PFSK-1 (cell line): Measurements from ENCODE around the gene GOLPH3.

ENCODE experiments used
- FOXP2 ChIP-seq: optimal IDR thresholded peaks from 2 replicates; pipeline ENCODE3; 2011; ENCODE audit warnings: borderline replicate concordance, control low read depth, inconsistent platforms; ENCODE audit not compliant: insufficient read depth; ENCODE audit errors: extremely low read length, extremely low read depth
- POLR2AphosphoS5 ChIP-seq: IDR thresholded peaks from 2 replicates; pipeline ENCODE4 v1.6.1; 2012; ENCODE audit warnings: low read depth, mild to moderate bottlenecking, control low read depth, low read length, moderate library complexity
- SIN3A ChIP-seq: IDR thresholded peaks from 2 replicates; pipeline ENCODE4 v1.6.1; 2012; ENCODE audit warnings: mild to moderate bottlenecking, low read length, moderate library complexity, borderline replicate concordance; ENCODE audit not compliant: insufficient read depth
- TAF1 ChIP-seq: IDR thresholded peaks from 2 replicates; pipeline ENCODE4 v1.6.1; 2012; ENCODE audit warnings: low read length, control low read depth, borderline replicate concordance; ENCODE audit not compliant: insufficient read depth
- TF ChIP-seq, protein P1 (sequence below), 2 experiments: IDR thresholded peaks; 2 replicates each; pipeline versions ENCODE4 v1.6.1 to v1.8.0; 2011 to 2012; ENCODE audit warnings: low read depth in 2 of 2, low read length in 2 of 2, control low read depth in 1 of 2, inconsistent platforms in 1 of 2, mild to moderate bottlenecking in 1 of 2, moderate library complexity in 1 of 2; ENCODE audit not compliant: insufficient read depth in 1 of 2

GOLPH3 gene

DNA sequence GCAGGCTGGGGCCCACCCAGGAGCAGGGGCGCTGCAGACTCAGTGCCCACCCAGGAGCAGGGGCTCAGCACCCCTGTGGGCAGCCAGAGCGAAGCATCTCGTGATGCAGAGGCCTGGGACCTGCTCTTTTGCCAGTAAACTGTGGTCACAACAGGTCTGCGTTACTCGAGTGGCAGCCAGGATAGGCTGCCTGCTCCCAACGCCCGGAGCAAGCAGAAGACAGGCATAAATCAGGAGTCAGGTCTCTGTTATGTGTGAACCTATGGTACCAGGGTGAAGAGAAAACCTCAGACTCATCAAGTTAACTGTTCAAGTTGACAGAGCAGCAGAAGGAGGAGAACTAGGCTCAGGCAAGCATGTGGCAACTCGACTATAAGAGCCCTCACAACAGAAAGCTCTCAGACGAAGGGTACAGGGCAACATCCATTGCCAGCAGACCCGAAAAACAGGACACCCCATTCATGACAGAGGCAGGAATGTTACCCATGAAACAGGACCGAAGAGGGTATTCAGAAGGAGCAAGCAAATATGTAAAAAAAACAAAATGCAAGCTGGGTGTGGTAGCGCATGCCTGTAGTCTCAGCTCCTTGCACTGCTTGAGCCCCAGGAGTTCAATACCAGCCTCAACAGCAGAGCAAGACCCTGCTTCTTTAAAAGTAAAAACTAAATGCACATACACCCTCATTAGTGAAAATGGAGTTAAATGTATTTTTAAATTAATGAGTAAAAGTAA is 71.7 kb downstream of the GOLPH3 start:
- no peak for TF ChIP-seq POLR2AphosphoS5
- no peak for TF ChIP-seq TAF1
- TF ChIP-seq FOXP2 = no peak

DNA sequence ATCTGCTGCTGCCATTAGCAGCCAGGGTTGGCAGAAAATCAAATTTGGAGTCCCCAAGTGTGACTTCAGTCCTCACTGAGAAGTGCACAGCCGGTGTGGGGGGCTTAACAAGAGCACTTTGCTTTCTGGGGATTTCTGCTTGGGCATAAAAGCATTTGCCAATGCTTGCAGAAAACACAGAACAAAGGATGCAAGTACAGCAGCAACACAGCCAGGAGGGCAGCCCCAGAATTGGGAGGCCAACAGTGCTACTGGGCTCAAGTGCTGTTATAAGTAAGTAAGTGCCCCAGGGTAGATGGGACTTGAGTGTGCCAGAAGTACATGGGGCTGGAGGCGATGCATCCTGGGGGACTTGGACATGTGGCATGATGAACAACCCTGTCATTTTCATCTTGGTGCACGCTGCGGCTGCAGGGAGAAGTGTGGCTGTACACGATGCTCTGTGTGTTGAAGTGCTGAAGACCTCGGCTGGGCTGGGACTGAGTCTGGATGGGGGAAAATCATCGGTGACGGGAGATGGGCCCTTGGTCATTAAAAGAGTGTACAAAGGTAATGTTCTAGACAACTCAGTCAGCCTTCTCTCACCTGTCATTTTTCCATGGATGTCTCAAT is 73.3 kb downstream of the GOLPH3 start:
- no peak for TF ChIP-seq SIN3A
- TF ChIP-seq TAF1 = no peak
- TF ChIP-seq POLR2AphosphoS5 = no peak
- TF ChIP-seq, protein P1, sequence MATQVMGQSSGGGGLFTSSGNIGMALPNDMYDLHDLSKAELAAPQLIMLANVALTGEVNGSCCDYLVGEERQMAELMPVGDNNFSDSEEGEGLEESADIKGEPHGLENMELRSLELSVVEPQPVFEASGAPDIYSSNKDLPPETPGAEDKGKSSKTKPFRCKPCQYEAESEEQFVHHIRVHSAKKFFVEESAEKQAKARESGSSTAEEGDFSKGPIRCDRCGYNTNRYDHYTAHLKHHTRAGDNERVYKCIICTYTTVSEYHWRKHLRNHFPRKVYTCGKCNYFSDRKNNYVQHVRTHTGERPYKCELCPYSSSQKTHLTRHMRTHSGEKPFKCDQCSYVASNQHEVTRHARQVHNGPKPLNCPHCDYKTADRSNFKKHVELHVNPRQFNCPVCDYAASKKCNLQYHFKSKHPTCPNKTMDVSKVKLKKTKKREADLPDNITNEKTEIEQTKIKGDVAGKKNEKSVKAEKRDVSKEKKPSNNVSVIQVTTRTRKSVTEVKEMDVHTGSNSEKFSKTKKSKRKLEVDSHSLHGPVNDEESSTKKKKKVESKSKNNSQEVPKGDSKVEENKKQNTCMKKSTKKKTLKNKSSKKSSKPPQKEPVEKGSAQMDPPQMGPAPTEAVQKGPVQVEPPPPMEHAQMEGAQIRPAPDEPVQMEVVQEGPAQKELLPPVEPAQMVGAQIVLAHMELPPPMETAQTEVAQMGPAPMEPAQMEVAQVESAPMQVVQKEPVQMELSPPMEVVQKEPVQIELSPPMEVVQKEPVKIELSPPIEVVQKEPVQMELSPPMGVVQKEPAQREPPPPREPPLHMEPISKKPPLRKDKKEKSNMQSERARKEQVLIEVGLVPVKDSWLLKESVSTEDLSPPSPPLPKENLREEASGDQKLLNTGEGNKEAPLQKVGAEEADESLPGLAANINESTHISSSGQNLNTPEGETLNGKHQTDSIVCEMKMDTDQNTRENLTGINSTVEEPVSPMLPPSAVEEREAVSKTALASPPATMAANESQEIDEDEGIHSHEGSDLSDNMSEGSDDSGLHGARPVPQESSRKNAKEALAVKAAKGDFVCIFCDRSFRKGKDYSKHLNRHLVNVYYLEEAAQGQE (IDR thresholded peaks at IDR 0.05; ENCODE audit: insufficient read depth in 1 of 2, low read depth in 2 of 2, low read length in 2 of 2) = no peak
- no peak for TF ChIP-seq FOXP2

DNA sequence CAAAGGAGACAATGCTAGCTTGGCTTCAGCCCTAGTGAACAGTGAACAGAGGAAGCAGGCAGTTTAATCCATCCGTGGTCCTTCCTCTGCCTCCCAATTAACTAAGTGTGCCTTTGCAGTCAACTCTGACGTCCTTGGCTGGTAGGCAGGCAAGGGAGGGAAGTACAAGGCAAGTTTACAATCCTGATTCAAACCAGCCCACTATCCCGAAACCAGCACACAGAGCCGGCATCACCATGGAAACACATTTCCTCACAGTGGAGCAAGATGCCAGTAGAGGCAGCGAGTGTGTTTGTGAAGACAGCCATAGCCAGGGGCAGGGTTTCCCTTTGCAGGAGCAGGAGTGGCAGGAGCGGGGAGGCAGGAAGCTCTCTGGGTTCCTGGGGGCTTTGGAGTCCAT is 73.9 kb downstream of the GOLPH3 start:
- no peak for TF ChIP-seq TAF1
- TF ChIP-seq SIN3A = no peak
- TF ChIP-seq, protein P1 (IDR thresholded peaks at IDR 0.05; ENCODE audit: insufficient read depth in 1 of 2, low read depth in 2 of 2, low read length in 2 of 2) = no peak
- TF ChIP-seq POLR2AphosphoS5 = no peak; the same call in 1 of the 2 replicates
- TF ChIP-seq FOXP2 = no peak

DNA sequence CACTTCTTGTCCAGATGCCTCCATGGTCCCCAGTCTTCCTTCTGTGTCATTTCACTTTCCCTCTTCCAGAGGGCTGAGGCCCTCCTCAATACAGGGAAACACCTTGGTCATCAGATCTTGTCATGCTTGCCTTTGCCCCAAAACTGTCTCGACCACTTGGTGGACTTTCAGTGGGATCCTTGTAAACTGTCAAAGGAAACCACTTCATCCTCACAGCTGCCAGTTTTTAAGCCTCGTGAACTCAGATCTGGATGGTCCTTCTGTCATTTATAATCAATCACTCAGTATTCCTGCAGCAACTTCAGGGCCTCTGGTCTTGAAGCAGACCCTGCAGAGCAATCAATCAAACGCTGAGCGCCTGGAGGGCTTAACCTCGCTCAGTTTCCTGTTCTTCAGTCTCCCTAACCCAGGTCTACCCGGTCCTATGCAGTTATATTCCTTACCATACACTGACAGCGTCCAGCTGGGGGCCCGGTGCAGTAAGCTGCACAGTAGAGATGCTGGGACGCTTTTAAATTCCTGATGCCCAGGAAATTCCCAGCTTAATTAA is 74.6 kb downstream of the GOLPH3 start:
- TF ChIP-seq SIN3A = no peak
- TF ChIP-seq, protein P1 (IDR thresholded peaks at IDR 0.05; ENCODE audit: insufficient read depth in 1 of 2, low read depth in 2 of 2, low read length in 2 of 2) = no peak
- no peak for TF ChIP-seq POLR2AphosphoS5
- TF ChIP-seq TAF1 = no peak
- no peak for TF ChIP-seq FOXP2

DNA sequence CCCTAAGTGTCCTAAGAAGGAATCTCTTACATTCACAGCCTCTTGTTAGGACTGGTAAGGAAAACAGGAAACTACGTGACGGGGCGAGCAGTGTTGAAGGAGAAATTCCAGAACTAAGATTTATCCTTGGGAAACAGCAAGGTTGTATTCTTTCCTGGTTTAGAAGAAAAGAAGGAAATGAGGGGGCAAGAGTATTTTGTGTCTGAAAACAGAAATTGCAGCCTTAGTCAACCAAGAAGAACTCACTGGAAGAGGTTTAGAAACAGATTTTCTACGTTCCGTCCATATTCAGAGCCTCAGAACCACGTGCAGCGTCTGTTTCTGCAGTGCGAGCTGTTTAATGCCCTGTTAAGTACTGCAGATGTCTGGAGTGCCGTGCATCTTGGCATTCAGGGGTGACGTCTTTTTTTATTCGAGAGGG is 75.2 kb downstream of the GOLPH3 start:
- TF ChIP-seq POLR2AphosphoS5 (0 out of 2 replicates have a peak, but pooled peaks have one; percentile 29), TAF1 (no peak)

DNA sequence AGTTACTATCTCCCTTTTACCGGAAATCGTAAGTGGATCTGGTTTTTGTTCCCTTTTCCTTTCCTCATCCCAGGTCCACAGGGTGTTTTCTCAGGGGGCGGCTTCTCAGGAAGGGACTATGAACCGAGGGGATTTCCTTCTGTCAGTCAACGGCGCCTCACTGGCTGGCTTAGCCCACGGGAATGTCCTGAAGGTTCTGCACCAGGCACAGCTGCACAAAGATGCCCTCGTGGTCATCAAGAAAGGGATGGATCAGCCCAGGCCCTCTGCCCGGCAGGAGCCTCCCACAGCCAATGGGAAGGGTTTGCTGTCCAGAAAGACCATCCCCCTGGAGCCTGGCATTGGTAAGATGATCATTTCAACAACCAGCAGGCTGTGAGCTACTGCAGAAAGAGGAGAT is 75.8 kb downstream of the GOLPH3 start:
- no peak for TF ChIP-seq TAF1
- TF ChIP-seq SIN3A = no peak
